Measurements from ENCODE around the gene ACAP2. TPM values are rescaled to one million over a fixed set of nuclear protein-coding genes. Genes with fewer than 3 reads are reported as not detected.
"Not testable (repeated sequence)": the region's sequence is repeated elsewhere in the genome, so short reads cannot be mapped to it uniquely, and the experiment has no call there.

Gene ACAP2
- 12.8 TPM for total RNA-seq
- long read RNA-seq, partial matches to known transcripts, result 0 of 5 reads
- long read RNA-seq, other reads (novel, unspliced or antisense), result 4 of 5 reads

GRCh38 chr3:195442573-195443390, at the start of gene ACAP2:
TSS of gene ACAP2 (minus strand) at chr3:195443020. CDS start at chr3:195442847, 173 bp downstream.
- intact Hi-C loops (cut with DNase I), result no loop called here
- peak; percentile 100 for DNase-seq
- ATAC-seq (ENCODE audit: poor library complexity), result peak; percentile 98

- ATAC-seq (ENCODE audit: poor library complexity), result no peak
- intact Hi-C loops (cut with DNase I), result no loop called here
- DNase-seq, result no peak
These were observed 32.8 kb upstream of the ACAP2 start for GRCh38 chr3:195475614-195476013.

- intact Hi-C loops (cut with DNase I); DNase-seq: not testable (repeated sequence)
These were observed 32.3 kb upstream of the ACAP2 start for GRCh38 chr3:195475116-195475515.

GRCh38 chr3:195468841-195469240, 26.0 kb upstream of the ACAP2 start:
- DNase-seq (no peak), ATAC-seq (ENCODE audit: poor library complexity) (no peak)
- intact Hi-C loops (cut with DNase I), result no loop called here

More at GRCh38 chr3:195475116-195475515, 32.3 kb upstream of the ACAP2 start:
- not testable (repeated sequence) for ATAC-seq (ENCODE audit: poor library complexity)

GRCh38 chr3:195468391-195468776, 25.6 kb upstream of the ACAP2 start:
- no peak for ATAC-seq (ENCODE audit: poor library complexity)
- DNase-seq, result no peak
- intact Hi-C loops (cut with DNase I), result no loop called here

GRCh38 chr3:195467641-195468390, 25.0 kb upstream of the ACAP2 start:
- intact Hi-C loops (cut with DNase I), result no loop called here
- ATAC-seq (ENCODE audit: poor library complexity) (no peak), DNase-seq (no peak)

- intact Hi-C loops (cut with DNase I), result no loop called here
- DNase-seq (no peak), ATAC-seq (ENCODE audit: poor library complexity) (no peak)
These were observed 23.4 kb upstream of the ACAP2 start for GRCh38 chr3:195466251-195466650.

GRCh38 chr3:195462922-195463321, 20.1 kb upstream of the ACAP2 start:
- ATAC-seq (ENCODE audit: poor library complexity); DNase-seq; intact Hi-C loops (cut with DNase I): not testable (repeated sequence)

- ATAC-seq (ENCODE audit: poor library complexity) (no peak), DNase-seq (no peak)
- intact Hi-C loops (cut with DNase I), result no loop called here
These were observed 19.4 kb upstream of the ACAP2 start for GRCh38 chr3:195462308-195462610.

- intact Hi-C loops (cut with DNase I), result no loop called here
- DNase-seq (no peak), ATAC-seq (ENCODE audit: poor library complexity) (no peak)
These were observed 18.9 kb upstream of the ACAP2 start for GRCh38 chr3:195461594-195462307.

GRCh38 chr3:195460091-195460713, 17.4 kb upstream of the ACAP2 start:
- intact Hi-C loops (cut with DNase I), result no loop called here
- ATAC-seq (ENCODE audit: poor library complexity), result no peak

GRCh38 chr3:195458316-195458717, 15.5 kb upstream of the ACAP2 start:
- no peak for DNase-seq

More at GRCh38 chr3:195460091-195460713, 17.4 kb upstream of the ACAP2 start:
- DNase-seq, result no peak

GRCh38 chr3:195455789-195456188, 13.0 kb upstream of the ACAP2 start:
- intact Hi-C loops (cut with DNase I), result no loop called here
- DNase-seq (no peak), ATAC-seq (ENCODE audit: poor library complexity) (no peak)

More at GRCh38 chr3:195458316-195458717, 15.5 kb upstream of the ACAP2 start:
- ATAC-seq (ENCODE audit: poor library complexity), result peak; percentile 29
- intact Hi-C loops (cut with DNase I), result no loop called here

- intact Hi-C loops (cut with DNase I), result no loop called here
- ATAC-seq (ENCODE audit: poor library complexity) (no peak), DNase-seq (no peak)
These were observed 10.4 kb upstream of the ACAP2 start for GRCh38 chr3:195453236-195453635.

GRCh38 chr3:195451373-195452015, 8.7 kb upstream of the ACAP2 start:
- intact Hi-C loops (cut with DNase I), result no loop called here
- no peak for DNase-seq
- ATAC-seq (ENCODE audit: poor library complexity), result no peak

- ATAC-seq (ENCODE audit: poor library complexity), result peak; percentile 55
- intact Hi-C loops (cut with DNase I), result no loop called here
- no peak for DNase-seq
These were observed 8.0 kb upstream of the ACAP2 start for GRCh38 chr3:195450731-195451229.

GRCh38 chr3:195448205-195448875, 5.5 kb upstream of the ACAP2 start:
- ATAC-seq (ENCODE audit: poor library complexity) (no peak), DNase-seq (no peak)
- intact Hi-C loops (cut with DNase I), result no loop called here

GRCh38 chr3:195447201-195447600, 4.4 kb upstream of the ACAP2 start:
- ATAC-seq (ENCODE audit: poor library complexity) (no peak), DNase-seq (no peak)
- intact Hi-C loops (cut with DNase I), result no loop called here
